SK-N-SH (cell line): ENCODE measurements around the gene RIMS3. TPM values are rescaled to one million over a fixed set of nuclear protein-coding genes. Genes with fewer than 3 reads are reported as not detected.

Source experiments
- CTCF ChIA-PET: fragments of 300-600, 350-600 bp; formaldehyde crosslinking; extraction: SDS; loops from one replicate; lab custom pipeline; 2021; lab: Yijun Ruan, JAX
- POLR2A ChIA-PET: fragments of 350-600 bp; sonication (Branson Sonifier 250); formaldehyde crosslinking; extraction: SDS; loops from one replicate; lab custom pipeline; 2020; ENCODE audit warnings: antibody characterized with exemption, inconsistent platforms; lab: Yijun Ruan, JAX
- DNase-seq: peaks from one replicate; pipeline ENCODE4 v3.0.0; 2012
- H2AFZ ChIP-seq: fragments of 200-600 bp; sonication (generic); 2 replicates; pipeline ENCODE4 v1.8.1; 2016; ENCODE audit warnings: antibody characterized with exemption, mild to moderate bottlenecking, low read depth
- H3F3A ChIP-seq: fragments of 200-600 bp; sonication (generic); replicated peaks from 2 replicates; pipeline ENCODE3; 2016; ENCODE audit warnings: antibody characterized with exemption, mild to moderate bottlenecking; ENCODE audit not compliant: insufficient read depth
- H3K27ac ChIP-seq, 2 experiments: fragments of 200-500 bp in 1 of 2; fragments of 200-600 bp in 1 of 2; sonication (Bioruptor generic) in 1 of 2; sonication (generic), shearing (Covaris generic) in 1 of 2; 2 replicates each; pipeline versions ENCODE4 v1.5.1 to v1.6.1; 2014 to 2016; ENCODE audit warnings: low read depth in 2 of 2, inconsistent platforms in 1 of 2, low read length in 1 of 2, mild to moderate bottlenecking in 1 of 2, mixed read lengths in 1 of 2
- H3K27me3 ChIP-seq: fragments of 200-600 bp; sonication (generic), shearing (Covaris generic); 2 replicates; pipeline ENCODE4 v1.6.1; 2016; ENCODE audit warnings: mixed run types; ENCODE audit not compliant: insufficient read depth
- H3K36me3 ChIP-seq, 2 experiments: fragments of 200-500 bp in 1 of 2; fragments of 200-600 bp in 1 of 2; sonication (Bioruptor generic) in 1 of 2; sonication (generic) in 1 of 2; replicated peaks in 1 of 2; 2 replicates each; pipeline versions ENCODE3 to v1.5.1; 2014 to 2016; ENCODE audit warnings: low read length in 1 of 2, mild to moderate bottlenecking in 1 of 2; ENCODE audit not compliant: insufficient read depth in 2 of 2, control insufficient read depth in 1 of 2
- H3K4me1 ChIP-seq, 2 experiments: fragments of 200-500 bp in 1 of 2; fragments of 200-600 bp in 1 of 2; sonication (Bioruptor generic) in 1 of 2; sonication (generic), shearing (Covaris generic) in 1 of 2; 2 replicates each; pipeline versions ENCODE4 v1.5.1 to v1.6.1; 2014 to 2016; ENCODE audit warnings: low read depth in 1 of 2, low read length in 1 of 2, mixed run types in 1 of 2; ENCODE audit not compliant: insufficient read depth in 2 of 2, control insufficient read depth in 1 of 2
- H3K4me2 ChIP-seq: fragments of 200-600 bp; sonication (generic), shearing (Covaris generic); 2 replicates; pipeline ENCODE4 v1.6.1; 2017; ENCODE audit warnings: mixed run types
- H3K4me3 ChIP-seq, 2 experiments: fragments of 200-500 bp in 1 of 2; fragments of 200-600 bp in 1 of 2; sonication (Bioruptor generic) in 1 of 2; sonication (generic), shearing (Covaris generic) in 1 of 2; 2 replicates each; pipeline versions ENCODE4 v1.5.1 to v1.8.1; 2014 to 2016; ENCODE audit warnings: low read depth in 2 of 2, inconsistent platforms in 1 of 2, low read length in 1 of 2, mild to moderate bottlenecking in 1 of 2, mixed read lengths in 1 of 2, moderate library complexity in 1 of 2
- H3K79me2 ChIP-seq: fragments of 200-600 bp; sonication (generic); 2 replicates; pipeline ENCODE4 v1.8.1; 2017; ENCODE audit warnings: mild to moderate bottlenecking; ENCODE audit not compliant: insufficient read depth
- H3K9ac ChIP-seq: fragments of 200-600 bp; sonication (generic); 2 replicates; pipeline ENCODE4 v1.6.1; 2017; ENCODE audit warnings: mixed run types
- H3K9me2 ChIP-seq: fragments of 200-600 bp; sonication (generic); 2 replicates; pipeline ENCODE4 v1.6.1; 2017; ENCODE audit warnings: mixed run types
- H3K9me3 ChIP-seq: fragments of 200-600 bp; sonication (generic); 2 replicates; pipeline ENCODE4 v1.6.1; 2017; ENCODE audit warnings: mixed run types, mild to moderate bottlenecking, moderate library complexity
- H4K20me1 ChIP-seq: fragments of 200-600 bp; sonication (generic); 2 replicates; pipeline ENCODE4 v1.6.1; 2017; ENCODE audit warnings: mild to moderate bottlenecking, mixed run types; ENCODE audit not compliant: insufficient read depth
- CHD2 ChIP-seq: fragments of 150-350 bp; IDR thresholded peaks from 2 replicates; pipeline ENCODE4 v1.6.1; 2018; ENCODE audit warnings: low read length; ENCODE audit not compliant: partially characterized antibody
- ELF1 ChIP-seq: IDR thresholded peaks from 2 replicates; pipeline ENCODE4 v1.4.0; 2012
- EZH2phosphoT487 ChIP-seq: fragments of 200-600 bp; sonication (generic); IDR thresholded peaks from 2 replicates; pipeline ENCODE4 v1.6.1; 2017; ENCODE audit warnings: low read depth, mixed run types, mild to moderate bottlenecking, antibody characterized with exemption, moderate library complexity, borderline replicate concordance
- FOXJ3 ChIP-seq: sonication (generic); formaldehyde crosslinking; IDR thresholded peaks from 2 replicates; pipeline ENCODE4 v1.5.1; 2020; ENCODE audit warnings: mild to moderate bottlenecking, missing genetic modification reagents
- FOXM1 ChIP-seq: IDR thresholded peaks from 2 replicates; pipeline ENCODE4 v1.4.0; 2012; ENCODE audit warnings: low read depth, mild to moderate bottlenecking
- JUND ChIP-seq: IDR thresholded peaks from 2 replicates; pipeline ENCODE4 v1.4.0; 2012
- MXI1 ChIP-seq: IDR thresholded peaks from 2 replicates; pipeline ENCODE4 v1.6.1; 2012; ENCODE audit warnings: mild to moderate bottlenecking, low read depth, low read length, improper control_type of control experiment
- NFIC ChIP-seq: IDR thresholded peaks from 2 replicates; pipeline ENCODE4 v1.4.0; 2012; ENCODE audit warnings: borderline replicate concordance
- NRF1 ChIP-seq: IDR thresholded peaks from 2 replicates; pipeline ENCODE4 v1.6.1; 2012; ENCODE audit warnings: low read depth, mild to moderate bottlenecking, low read length
- POLR2AphosphoS5 ChIP-seq: IDR thresholded peaks from 2 replicates; pipeline ENCODE4 v1.6.1; 2012; ENCODE audit warnings: low read depth, low read length
- RAD21 ChIP-seq: IDR thresholded peaks from 2 replicates; pipeline ENCODE4 v1.6.1; 2012; ENCODE audit warnings: mild to moderate bottlenecking, low read length
- RCOR1 ChIP-seq: fragments of 150-350 bp; IDR thresholded peaks from 2 replicates; pipeline ENCODE4 v1.6.1; 2017; ENCODE audit warnings: antibody characterized with exemption, low read length
- RFX5 ChIP-seq: IDR thresholded peaks from 2 replicates; pipeline ENCODE4 v1.6.1; 2012; ENCODE audit warnings: mild to moderate bottlenecking, improper control_type of control experiment, low read length
- TCF12 ChIP-seq: IDR thresholded peaks from 2 replicates; pipeline ENCODE4 v1.4.0; 2012
- TEAD4 ChIP-seq: IDR thresholded peaks from 2 replicates; pipeline ENCODE4 v1.4.0; 2012; ENCODE audit warnings: mild to moderate bottlenecking, borderline replicate concordance; ENCODE audit not compliant: insufficient read depth
- WGBS: methylation state at CpG from one replicate; pipeline ENCODE4 v1.1.6; 2017; ENCODE audit warnings: low lambda C conversion rate; 5-methylcytosine and 5-hydroxymethylcytosine counted together
- polyA plus RNA-seq, 3 experiments: library from polyadenylated mRNA; depleted of rRNA; stranded (reverse); fragments of >200 nt; gene quantifications; 2 replicates each; pipeline ENCODE4 v1.2.3, GENCODE V29; 2012
- TF ChIP-seq, protein P1 (sequence below): fragments of 200-600 bp; sonication (generic); IDR thresholded peaks from 2 replicates; pipeline ENCODE4 v1.6.1; 2017; ENCODE audit warnings: antibody characterized with exemption, mild to moderate bottlenecking, moderate library complexity
- TF ChIP-seq, protein P2 (sequence below): IDR thresholded peaks from 2 replicates; pipeline ENCODE4 v1.4.0; 2012; ENCODE audit warnings: low read depth, borderline replicate concordance
- TF ChIP-seq, protein P3 (sequence below): fragments of 150-350 bp; IDR thresholded peaks from 2 replicates; pipeline ENCODE4 v1.6.1; 2017; ENCODE audit warnings: antibody characterized with exemption, low read length, low read depth, borderline replicate concordance
- TF ChIP-seq, protein P4 (sequence below): IDR thresholded peaks from 2 replicates; pipeline ENCODE4 v1.4.0; 2012; ENCODE audit warnings: low read depth, borderline replicate concordance

Gene RIMS3
- polyA plus RNA-seq, 1 of the 3 experiments (the other 2 are of a cell fraction), result 1.9 TPM

DNA sequence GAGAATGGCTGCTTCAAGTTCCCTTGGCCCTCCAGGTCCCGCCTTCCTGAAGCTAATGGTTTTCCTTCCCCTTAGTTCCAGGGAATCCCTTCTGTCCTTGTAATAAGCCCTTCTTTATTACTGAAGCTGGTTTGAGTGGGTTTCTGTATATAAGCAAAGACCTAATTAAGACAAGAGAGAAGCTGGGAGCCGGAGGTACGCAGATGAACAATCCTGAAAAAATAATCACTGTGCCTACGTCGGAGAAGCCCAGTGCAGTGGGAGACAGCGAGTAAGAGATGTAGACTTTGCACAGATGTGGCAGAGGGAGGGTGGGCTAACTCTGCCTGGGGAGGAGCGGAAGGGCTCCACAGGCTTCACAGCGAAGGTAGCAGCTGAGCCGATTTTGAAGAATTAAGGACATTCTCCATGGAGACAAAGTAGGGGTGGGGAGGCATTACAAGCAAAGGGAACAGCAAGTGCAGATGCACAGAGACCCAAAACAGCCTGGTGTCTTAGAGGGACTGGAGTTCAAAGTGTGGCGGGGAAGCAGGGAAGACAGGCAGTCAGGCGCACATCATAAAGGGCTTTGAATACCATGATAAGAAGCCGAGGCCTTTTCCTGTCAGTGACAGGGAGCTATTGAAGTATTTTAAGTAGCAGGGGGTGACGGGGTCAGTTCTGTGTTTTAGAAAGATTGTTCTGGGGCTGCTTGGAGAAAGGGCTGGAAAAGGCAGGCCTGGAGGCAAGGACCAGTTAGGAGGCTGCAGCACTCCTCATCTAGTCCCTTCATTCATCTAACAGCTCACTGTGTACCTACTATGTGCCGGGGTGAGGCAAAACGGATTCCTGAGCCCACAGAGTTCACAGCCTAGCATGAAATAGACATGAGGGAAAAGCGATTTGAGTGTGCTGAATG is 6.5 kb downstream of the RIMS3 start (continued):
- TF ChIP-seq RFX5 (no peak), TCF12 (no peak), MXI1 (no peak)
- TF ChIP-seq, protein P1, sequence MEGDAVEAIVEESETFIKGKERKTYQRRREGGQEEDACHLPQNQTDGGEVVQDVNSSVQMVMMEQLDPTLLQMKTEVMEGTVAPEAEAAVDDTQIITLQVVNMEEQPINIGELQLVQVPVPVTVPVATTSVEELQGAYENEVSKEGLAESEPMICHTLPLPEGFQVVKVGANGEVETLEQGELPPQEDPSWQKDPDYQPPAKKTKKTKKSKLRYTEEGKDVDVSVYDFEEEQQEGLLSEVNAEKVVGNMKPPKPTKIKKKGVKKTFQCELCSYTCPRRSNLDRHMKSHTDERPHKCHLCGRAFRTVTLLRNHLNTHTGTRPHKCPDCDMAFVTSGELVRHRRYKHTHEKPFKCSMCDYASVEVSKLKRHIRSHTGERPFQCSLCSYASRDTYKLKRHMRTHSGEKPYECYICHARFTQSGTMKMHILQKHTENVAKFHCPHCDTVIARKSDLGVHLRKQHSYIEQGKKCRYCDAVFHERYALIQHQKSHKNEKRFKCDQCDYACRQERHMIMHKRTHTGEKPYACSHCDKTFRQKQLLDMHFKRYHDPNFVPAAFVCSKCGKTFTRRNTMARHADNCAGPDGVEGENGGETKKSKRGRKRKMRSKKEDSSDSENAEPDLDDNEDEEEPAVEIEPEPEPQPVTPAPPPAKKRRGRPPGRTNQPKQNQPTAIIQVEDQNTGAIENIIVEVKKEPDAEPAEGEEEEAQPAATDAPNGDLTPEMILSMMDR, result no peak

DNA sequence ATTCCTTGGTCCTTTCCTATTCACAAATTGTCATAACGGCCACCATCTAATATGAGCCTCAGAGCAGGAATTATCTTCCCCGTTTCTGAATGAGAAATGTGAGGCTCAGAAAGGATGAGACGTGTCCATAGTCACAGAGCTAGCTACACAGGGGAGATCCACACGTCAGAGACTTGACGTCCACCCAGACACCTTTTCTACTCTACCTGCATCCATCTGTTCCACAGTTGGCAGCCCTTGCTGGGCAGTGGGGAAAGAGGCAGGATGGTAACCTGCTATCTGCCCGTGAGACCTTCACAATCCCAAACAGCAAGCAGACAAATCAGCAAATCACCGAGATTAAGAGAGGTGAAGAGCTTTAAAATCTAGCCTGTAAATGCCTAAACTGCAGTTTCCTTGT is 8.4 kb downstream of the RIMS3 start:
- no peak overlapping the region for H3K27ac ChIP-seq
- H3K4me2 ChIP-seq, result no peak overlapping the region
- no peaks in the 10 kb centered on the region for H3K9me2 ChIP-seq
- H3K9ac ChIP-seq, result no peak overlapping the region
- ChIA-PET CTCF (interaction anchor here (1.5 to 1.7 kb wide), 2 partner anchors 9 to 44 kb away, joined by 6 read pairs; partner anchors contain the start of gene RIMS3), POLR2A (no interaction called here)
- peaks cover 0 to 13% of the 10 kb centered on the region in 2 experiments; a peak in 2 of 4 replicates for H3K4me1 ChIP-seq
- H4K20me1 ChIP-seq, result no peaks in the 10 kb centered on the region
- no peaks in the 10 kb centered on the region for H3K9me3 ChIP-seq
- TF ChIP-seq JUND, result no peak
- TF ChIP-seq, protein P2, sequence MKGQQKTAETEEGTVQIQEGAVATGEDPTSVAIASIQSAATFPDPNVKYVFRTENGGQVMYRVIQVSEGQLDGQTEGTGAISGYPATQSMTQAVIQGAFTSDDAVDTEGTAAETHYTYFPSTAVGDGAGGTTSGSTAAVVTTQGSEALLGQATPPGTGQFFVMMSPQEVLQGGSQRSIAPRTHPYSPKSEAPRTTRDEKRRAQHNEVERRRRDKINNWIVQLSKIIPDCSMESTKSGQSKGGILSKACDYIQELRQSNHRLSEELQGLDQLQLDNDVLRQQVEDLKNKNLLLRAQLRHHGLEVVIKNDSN, result no peak
- TF ChIP-seq, protein P3, sequence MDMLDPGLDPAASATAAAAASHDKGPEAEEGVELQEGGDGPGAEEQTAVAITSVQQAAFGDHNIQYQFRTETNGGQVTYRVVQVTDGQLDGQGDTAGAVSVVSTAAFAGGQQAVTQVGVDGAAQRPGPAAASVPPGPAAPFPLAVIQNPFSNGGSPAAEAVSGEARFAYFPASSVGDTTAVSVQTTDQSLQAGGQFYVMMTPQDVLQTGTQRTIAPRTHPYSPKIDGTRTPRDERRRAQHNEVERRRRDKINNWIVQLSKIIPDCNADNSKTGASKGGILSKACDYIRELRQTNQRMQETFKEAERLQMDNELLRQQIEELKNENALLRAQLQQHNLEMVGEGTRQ, result no peak
- no peak for TF ChIP-seq TEAD4
- no peak for TF ChIP-seq FOXJ3 (CRISPR knock-in tag)
- no peak for TF ChIP-seq NFIC
- TF ChIP-seq, protein P4, sequence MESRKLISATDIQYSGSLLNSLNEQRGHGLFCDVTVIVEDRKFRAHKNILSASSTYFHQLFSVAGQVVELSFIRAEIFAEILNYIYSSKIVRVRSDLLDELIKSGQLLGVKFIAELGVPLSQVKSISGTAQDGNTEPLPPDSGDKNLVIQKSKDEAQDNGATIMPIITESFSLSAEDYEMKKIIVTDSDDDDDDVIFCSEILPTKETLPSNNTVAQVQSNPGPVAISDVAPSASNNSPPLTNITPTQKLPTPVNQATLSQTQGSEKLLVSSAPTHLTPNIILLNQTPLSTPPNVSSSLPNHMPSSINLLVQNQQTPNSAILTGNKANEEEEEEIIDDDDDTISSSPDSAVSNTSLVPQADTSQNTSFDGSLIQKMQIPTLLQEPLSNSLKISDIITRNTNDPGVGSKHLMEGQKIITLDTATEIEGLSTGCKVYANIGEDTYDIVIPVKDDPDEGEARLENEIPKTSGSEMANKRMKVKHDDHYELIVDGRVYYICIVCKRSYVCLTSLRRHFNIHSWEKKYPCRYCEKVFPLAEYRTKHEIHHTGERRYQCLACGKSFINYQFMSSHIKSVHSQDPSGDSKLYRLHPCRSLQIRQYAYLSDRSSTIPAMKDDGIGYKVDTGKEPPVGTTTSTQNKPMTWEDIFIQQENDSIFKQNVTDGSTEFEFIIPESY, result no peak
- TF ChIP-seq ELF1, result no peak
- no peak for TF ChIP-seq RFX5
- TF ChIP-seq POLR2AphosphoS5, result no peak
- no peak for TF ChIP-seq CHD2
- TF ChIP-seq FOXM1, result no peak
- no peak for TF ChIP-seq EZH2phosphoT487
- no peak for TF ChIP-seq RCOR1
- no peak for TF ChIP-seq MXI1
- TF ChIP-seq RAD21, result no peak
- no peak for TF ChIP-seq NRF1
- no peak for DNase-seq
- H3F3A ChIP-seq, result no peaks in the 10 kb centered on the region
- no peaks in the 10 kb centered on the region for H3K27me3 ChIP-seq
- 72% methylated on average over 7 of the region's 7 CpGs for WGBS
- no peak overlapping the region for H2AFZ ChIP-seq
- H3K36me3 ChIP-seq, result no peaks in the 10 kb centered on the region
- no peak overlapping the region for H3K4me3 ChIP-seq
- H3K79me2 ChIP-seq, result no peaks in the 10 kb centered on the region
